ENCODE measurements around the gene PAK5.
A peak's percentile ranks its signal among the peaks of the same experiment; 100 is the strongest.

The PAK5 gene

DNA sequence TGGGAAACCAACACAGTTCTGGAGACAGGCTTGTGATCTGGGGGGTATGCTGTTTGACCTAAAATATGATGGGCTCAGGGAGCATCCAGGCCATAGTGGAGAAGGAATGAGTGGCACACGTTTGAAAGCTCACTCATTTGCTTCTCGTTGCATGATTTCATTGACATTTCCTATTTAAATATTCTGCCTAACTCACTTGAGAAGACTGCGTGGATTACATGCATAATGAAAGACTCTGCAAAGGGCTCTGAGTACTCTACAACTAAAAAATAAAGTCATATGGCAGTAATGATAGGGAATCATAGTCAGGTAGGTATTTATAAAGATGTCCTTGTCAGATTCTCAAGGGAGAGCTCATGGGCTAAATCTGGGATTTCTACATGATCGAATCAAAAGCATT, 206.6 kb downstream of the PAK5 start:
- H3K4me3 ChIP-seq: no peak overlapping the region

DNA sequence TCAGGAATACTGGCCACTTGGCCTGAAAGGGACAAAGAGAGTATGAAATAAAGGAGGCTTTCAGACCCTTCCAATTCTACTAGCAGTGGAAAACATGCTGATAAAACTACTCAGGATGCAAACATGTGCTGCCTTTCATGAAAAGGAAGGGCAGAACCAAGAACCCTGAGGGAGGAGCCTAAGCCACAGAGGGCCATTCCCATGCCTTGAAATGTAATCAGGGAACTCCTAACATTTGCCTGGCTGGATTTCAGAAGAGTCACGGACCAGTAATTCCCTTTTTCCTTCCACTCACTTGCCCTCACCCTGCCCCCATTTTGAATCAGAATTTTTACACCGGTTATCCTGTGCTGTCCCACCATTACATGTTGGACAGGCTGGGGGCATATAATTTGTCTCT, 208.3 kb downstream of the PAK5 start:
- no peak overlapping the region for H3K27ac ChIP-seq
- TF ChIP-seq Cebpa-rat (IDR thresholded peaks at IDR 0.05): no peak

More for the DNA sequence above, 206.6 kb downstream of the PAK5 start:
- no peak overlapping the region for H3K4me2 ChIP-seq
- H4K20me1 ChIP-seq: no peaks in the 10 kb centered on the region
- H3K27ac ChIP-seq: no peak overlapping the region
- peaks cover 14% of the 10 kb centered on the region for H3K4me1 ChIP-seq
- no peaks in the 10 kb centered on the region for H3K27me3 ChIP-seq
- no peak for TF ChIP-seq Cebpa-rat (IDR thresholded peaks at IDR 0.05)
- no peak overlapping the region for H3K9ac ChIP-seq
- H3K9me3 ChIP-seq: no peaks in the 10 kb centered on the region
- no peaks in the 10 kb centered on the region for H3K36me3 ChIP-seq

GRCh38 chr20:9629831-9630230, 209.0 kb downstream of the PAK5 start:
- Histone ChIP-seq H3K4me3 (no peak overlapping the region), H3K9ac (no peak overlapping the region), H4K20me1 (no peaks in the 10 kb centered on the region), H3K36me3 (no peaks in the 10 kb centered on the region), H3K4me2 (no peak overlapping the region), H3K4me1 (peaks cover 34% of the 10 kb centered on the region), H3K27me3 (no peaks in the 10 kb centered on the region), H3K27ac (no peak overlapping the region), H3K9me3 (no peaks in the 10 kb centered on the region)
- TF ChIP-seq Cebpa-rat (IDR thresholded peaks at IDR 0.05): no peak

More for the DNA sequence above, 208.3 kb downstream of the PAK5 start:
- H3K36me3 ChIP-seq: no peaks in the 10 kb centered on the region
- H4K20me1 ChIP-seq: no peaks in the 10 kb centered on the region
- H3K9me3 ChIP-seq: no peaks in the 10 kb centered on the region
- peaks cover 32% of the 10 kb centered on the region for H3K4me1 ChIP-seq
- H3K4me2 ChIP-seq: no peak overlapping the region
- H3K4me3 ChIP-seq: no peak overlapping the region
- no peaks in the 10 kb centered on the region for H3K27me3 ChIP-seq
- H3K9ac ChIP-seq: no peak overlapping the region

DNA sequence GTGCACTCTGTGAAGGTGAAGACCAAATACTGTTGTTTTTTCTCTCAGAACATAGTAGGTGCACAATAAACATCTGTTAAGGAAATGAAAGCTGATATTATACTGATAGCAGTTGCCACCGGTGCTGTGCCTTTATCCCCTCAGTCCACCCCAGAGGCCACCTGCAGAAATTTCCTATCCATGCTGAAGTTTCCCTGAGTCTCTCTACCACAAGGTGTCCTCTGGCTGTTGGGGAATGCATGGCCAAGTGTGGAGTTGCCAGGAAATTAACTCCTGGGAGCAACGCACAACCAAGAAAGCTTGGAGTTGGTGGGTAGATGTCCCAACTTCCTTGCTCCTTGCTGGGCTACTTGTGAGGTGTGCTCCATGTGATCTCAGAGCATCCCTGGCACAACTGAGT, 210.3 kb downstream of the PAK5 start:
- Histone ChIP-seq H3K4me1 (peaks cover 24% of the 10 kb centered on the region), H3K27me3 (no peaks in the 10 kb centered on the region), H3K4me2 (no peak overlapping the region), H3K27ac (no peak overlapping the region), H3K9me3 (no peaks in the 10 kb centered on the region), H3K9ac (no peak overlapping the region), H3K36me3 (no peaks in the 10 kb centered on the region), H4K20me1 (no peaks in the 10 kb centered on the region), H3K4me3 (no peak overlapping the region)
- no peak for TF ChIP-seq Cebpa-rat (IDR thresholded peaks at IDR 0.05)

GRCh38 chr20:9628141-9628540, 210.7 kb downstream of the PAK5 start:
- Histone ChIP-seq H3K27ac (no peak overlapping the region), H3K36me3 (no peaks in the 10 kb centered on the region), H3K4me2 (no peak overlapping the region), H3K4me1 (peaks cover 23% of the 10 kb centered on the region), H3K9me3 (0 out of 2 replicates have a peak, but pooled peaks cover under 1% of the 10 kb centered on the region), H3K9ac (no peak overlapping the region), H3K4me3 (no peak overlapping the region), H4K20me1 (no peaks in the 10 kb centered on the region), H3K27me3 (no peaks in the 10 kb centered on the region)
- no peak for TF ChIP-seq Cebpa-rat (IDR thresholded peaks at IDR 0.05)

GRCh38 chr20:9627219-9627618, 211.7 kb downstream of the PAK5 start:
- no peak overlapping the region for H3K9ac ChIP-seq
- H3K4me2 ChIP-seq: peak overlapping the region; percentile 38
- H3K9me3 ChIP-seq: 0 out of 2 replicates have a peak, but pooled peaks cover 4% of the 10 kb centered on the region
- no peak overlapping the region for H3K4me3 ChIP-seq
- H3K27me3 ChIP-seq: no peaks in the 10 kb centered on the region
- no peak overlapping the region for H3K27ac ChIP-seq
- no peak for TF ChIP-seq Cebpa-rat (IDR thresholded peaks at IDR 0.05)
- no peaks in the 10 kb centered on the region for H3K36me3 ChIP-seq
- H4K20me1 ChIP-seq: no peaks in the 10 kb centered on the region
- H3K4me1 ChIP-seq: peaks cover 23% of the 10 kb centered on the region

GRCh38 chr20:9626357-9626756, 212.5 kb downstream of the PAK5 start:
- Histone ChIP-seq H4K20me1 (no peaks in the 10 kb centered on the region), H3K4me2 (peak overlapping the region; percentile 38), H3K4me3 (no peak overlapping the region), H3K4me1 (peaks cover 23% of the 10 kb centered on the region), H3K9ac (no peak overlapping the region), H3K9me3 (0 out of 2 replicates have a peak, but pooled peaks cover 4% of the 10 kb centered on the region), H3K27me3 (no peaks in the 10 kb centered on the region), H3K36me3 (no peaks in the 10 kb centered on the region), H3K27ac (no peak overlapping the region)
- TF ChIP-seq Cebpa-rat (IDR thresholded peaks at IDR 0.05): no peak

DNA sequence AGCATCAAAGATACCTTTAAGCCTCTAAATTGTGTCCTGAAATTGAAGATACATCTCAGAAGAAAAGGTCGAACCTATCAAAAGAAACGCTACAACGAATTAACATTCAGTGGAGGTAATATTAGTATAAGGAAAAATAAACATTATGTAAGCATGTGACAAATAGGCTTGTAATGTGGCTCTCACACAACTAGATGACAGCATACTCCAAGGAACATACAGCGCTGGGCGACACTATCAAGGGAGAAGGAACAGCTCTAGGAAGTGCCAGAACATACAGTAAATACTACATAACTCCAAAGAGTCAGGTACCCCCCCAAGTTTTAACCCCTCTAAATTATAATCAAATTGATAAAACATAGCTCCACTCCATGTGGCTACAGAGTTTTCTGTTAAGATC, 220.9 kb downstream of the PAK5 start:
- H4K20me1 ChIP-seq: no peaks in the 10 kb centered on the region
- no peak overlapping the region for H3K4me3 ChIP-seq
- no peak for TF ChIP-seq Cebpa-rat (IDR thresholded peaks at IDR 0.05)
- H3K9ac ChIP-seq: no peak overlapping the region
- no peak overlapping the region for H3K27ac ChIP-seq
- H3K36me3 ChIP-seq: no peaks in the 10 kb centered on the region
- H3K4me1 ChIP-seq: peaks cover 19% of the 10 kb centered on the region
- H3K9me3 ChIP-seq: 0 out of 2 replicates have a peak, but pooled peaks cover under 1% of the 10 kb centered on the region
- H3K27me3 ChIP-seq: no peaks in the 10 kb centered on the region
- no peak overlapping the region for H3K4me2 ChIP-seq

- TF ChIP-seq Cebpa-rat (IDR thresholded peaks at IDR 0.05): no peak
- no peak overlapping the region for H3K4me3 ChIP-seq
- no peaks in the 10 kb centered on the region for H4K20me1 ChIP-seq
- peaks cover 19% of the 10 kb centered on the region for H3K4me1 ChIP-seq
- H3K4me2 ChIP-seq: peak overlapping the region; percentile 86
- H3K9me3 ChIP-seq: no peaks in the 10 kb centered on the region
- no peak overlapping the region for H3K9ac ChIP-seq
- H3K27me3 ChIP-seq: no peaks in the 10 kb centered on the region
- no peaks in the 10 kb centered on the region for H3K36me3 ChIP-seq
- H3K27ac ChIP-seq: no peak overlapping the region
Measured at GRCh38 chr20:9616833-9617461, 221.9 kb downstream of the PAK5 start.

GRCh38 chr20:9616455-9616805, 222.4 kb downstream of the PAK5 start:
- H3K27me3 ChIP-seq: no peaks in the 10 kb centered on the region
- no peaks in the 10 kb centered on the region for H3K9me3 ChIP-seq
- no peak overlapping the region for H3K27ac ChIP-seq
- H4K20me1 ChIP-seq: no peaks in the 10 kb centered on the region
- no peak for TF ChIP-seq Cebpa-rat (IDR thresholded peaks at IDR 0.05)
- no peak overlapping the region for H3K4me3 ChIP-seq
- H3K36me3 ChIP-seq: no peaks in the 10 kb centered on the region
- H3K9ac ChIP-seq: no peak overlapping the region
- H3K4me2 ChIP-seq: peak overlapping the region; percentile 86
- peaks cover 19% of the 10 kb centered on the region for H3K4me1 ChIP-seq
